GM19099 (cell line): ENCODE data around the gene ASIC2.

Source experiments
- POLR2A ChIP-seq: IDR thresholded peaks from 3 replicates; pipeline ENCODE4 v1.6.1; 2011; ENCODE audit warnings: low read depth; ENCODE audit not compliant: insufficient read length; ENCODE audit errors: extremely low read depth

The ASIC2 gene

DNA sequence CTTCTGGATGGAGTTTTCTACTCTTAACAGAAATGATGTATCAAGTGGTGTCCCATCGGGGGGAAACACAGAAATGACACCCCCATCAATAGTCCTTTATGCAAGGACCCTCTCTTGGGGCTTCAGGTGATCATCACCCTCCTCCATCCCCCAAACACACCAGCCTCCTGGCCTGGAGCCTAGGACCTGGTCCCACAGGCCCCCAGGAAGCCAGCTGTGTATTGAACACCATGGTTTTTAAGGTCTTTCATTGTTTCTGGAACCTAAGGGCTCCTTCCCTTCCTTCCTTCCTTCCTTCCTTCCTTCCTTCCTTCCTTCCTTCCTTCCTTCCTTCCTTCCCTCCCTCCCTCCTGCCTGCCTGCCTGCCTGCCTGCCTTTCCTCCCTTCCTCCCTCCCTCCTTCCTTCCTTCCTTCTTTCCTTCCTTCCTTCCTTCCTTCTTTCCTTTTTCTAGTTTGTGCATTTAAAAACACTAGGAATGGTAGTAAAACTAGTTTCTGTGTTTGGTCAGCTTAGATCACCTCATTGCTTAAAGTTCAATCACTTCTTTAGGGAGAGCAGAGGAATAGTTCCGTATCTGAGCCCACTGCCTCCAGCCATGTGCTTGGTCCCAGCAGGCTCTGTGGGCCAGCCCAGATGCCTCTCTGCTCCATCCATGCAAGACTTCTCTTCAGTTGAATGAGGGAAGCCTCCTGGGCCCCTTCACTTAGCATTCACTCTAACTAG, 23.6 kb downstream of the ASIC2 start:
- TF ChIP-seq POLR2A: no peak

DNA sequence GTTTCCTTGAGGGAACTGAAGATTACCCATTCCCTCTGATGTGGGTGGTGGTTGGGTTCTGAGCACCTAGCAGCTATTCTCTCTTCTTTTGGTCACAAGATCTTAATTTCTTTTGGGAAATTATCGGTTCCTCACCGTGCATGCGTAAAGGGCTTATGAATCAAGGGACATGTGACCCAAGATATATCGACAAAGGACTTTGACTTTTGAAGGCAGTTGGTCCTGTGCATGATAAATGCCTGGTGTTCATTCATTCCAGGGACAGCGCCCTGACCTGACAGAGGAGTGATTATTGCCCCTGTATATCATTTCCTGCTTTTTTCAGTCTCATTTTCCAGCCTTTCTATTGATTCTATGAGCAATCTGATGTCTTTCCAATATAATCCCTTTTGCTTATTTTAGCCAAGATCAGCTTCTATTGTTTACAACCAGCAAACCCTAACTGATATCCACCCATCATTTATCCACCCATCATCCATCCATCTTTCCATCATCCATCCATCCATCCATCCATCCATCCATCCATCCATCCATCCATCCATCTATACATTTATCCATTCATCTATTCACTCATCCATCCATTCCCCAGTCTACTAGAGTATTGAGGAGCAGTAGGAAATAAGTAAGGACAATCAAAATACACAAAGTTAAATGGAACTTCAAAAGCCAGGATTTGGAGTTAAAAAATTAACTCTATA, 25.1 kb downstream of the ASIC2 start:
- TF ChIP-seq POLR2A: no peak

- TF ChIP-seq POLR2A: no peak
Observed at GRCh38 chr17:33267271-33267790, 25.8 kb downstream of the ASIC2 start.

GRCh38 chr17:33266611-33267010, 26.5 kb downstream of the ASIC2 start:
- no peak for TF ChIP-seq POLR2A

DNA sequence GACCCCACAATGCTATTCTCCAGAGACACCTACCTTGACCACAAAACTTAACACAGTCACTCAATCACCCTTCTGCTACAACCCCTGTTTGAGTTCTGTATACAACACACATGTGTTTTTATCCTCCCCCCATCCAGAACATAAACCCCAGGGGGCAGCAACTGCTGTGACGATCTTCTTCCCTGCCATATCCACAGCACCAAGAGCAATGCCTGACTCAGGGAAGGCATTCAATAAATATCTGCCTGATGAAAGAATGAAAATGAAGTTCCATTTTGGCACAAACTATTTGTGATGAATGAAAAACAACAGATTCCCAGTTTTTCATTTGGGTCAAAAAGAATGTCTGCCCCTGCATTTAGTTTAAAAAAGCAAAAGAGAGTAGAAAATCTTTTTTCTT, 27.0 kb downstream of the ASIC2 start:
- no peak for TF ChIP-seq POLR2A

DNA sequence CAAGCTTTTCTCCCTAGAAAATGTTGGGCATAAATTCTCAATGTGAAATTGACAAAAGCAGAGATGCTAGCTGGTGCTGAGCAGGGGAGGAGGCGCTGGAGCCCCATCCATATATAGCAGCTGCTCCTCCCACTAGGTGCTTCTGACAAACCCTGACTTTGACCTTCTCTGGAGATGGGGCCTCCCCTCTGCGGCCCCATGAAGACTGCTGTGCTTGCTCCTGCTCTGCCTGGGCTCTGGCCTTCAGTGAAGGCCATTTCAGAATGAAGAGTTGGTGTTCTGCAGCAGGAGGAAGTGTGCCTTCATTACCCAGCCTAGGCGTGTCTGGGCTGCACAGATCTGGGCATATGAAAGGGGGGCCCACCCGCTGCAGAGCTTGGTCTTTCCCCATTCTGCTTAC, 29.7 kb downstream of the ASIC2 start:
- TF ChIP-seq POLR2A: no peak

GRCh38 chr17:33262266-33263123, 30.6 kb downstream of the ASIC2 start:
- TF ChIP-seq POLR2A: no peak

- TF ChIP-seq POLR2A: no peak
Observed at GRCh38 chr17:33261820-33262219, 31.3 kb downstream of the ASIC2 start.

- TF ChIP-seq POLR2A: no peak
Observed at GRCh38 chr17:33260638-33261037, 32.5 kb downstream of the ASIC2 start.

DNA sequence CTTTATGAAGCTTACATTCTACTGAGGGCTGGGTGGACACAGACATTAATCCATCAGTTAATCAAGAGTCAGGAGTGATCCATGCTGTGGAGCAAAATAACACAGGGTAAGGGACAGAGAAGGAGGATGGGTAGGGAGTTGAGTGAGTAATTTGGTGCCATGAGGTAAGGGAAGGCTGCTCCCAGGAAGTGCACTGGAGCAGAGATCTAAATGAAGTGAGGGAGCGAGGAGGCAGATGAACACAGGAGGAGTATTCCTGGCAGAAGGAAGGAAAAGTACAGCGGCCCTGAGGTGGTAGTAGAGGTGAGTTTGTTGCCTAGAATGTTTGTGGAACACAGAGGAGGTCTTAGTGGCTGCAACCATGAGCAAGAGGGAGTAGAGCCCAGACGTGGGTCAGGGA, 34.8 kb downstream of the ASIC2 start:
- TF ChIP-seq POLR2A: no peak

- TF ChIP-seq POLR2A: no peak
Observed at GRCh38 chr17:33245183-33245582, 47.9 kb downstream of the ASIC2 start.

- TF ChIP-seq POLR2A: no peak
Observed at GRCh38 chr17:33243732-33244131, 49.4 kb downstream of the ASIC2 start.

DNA sequence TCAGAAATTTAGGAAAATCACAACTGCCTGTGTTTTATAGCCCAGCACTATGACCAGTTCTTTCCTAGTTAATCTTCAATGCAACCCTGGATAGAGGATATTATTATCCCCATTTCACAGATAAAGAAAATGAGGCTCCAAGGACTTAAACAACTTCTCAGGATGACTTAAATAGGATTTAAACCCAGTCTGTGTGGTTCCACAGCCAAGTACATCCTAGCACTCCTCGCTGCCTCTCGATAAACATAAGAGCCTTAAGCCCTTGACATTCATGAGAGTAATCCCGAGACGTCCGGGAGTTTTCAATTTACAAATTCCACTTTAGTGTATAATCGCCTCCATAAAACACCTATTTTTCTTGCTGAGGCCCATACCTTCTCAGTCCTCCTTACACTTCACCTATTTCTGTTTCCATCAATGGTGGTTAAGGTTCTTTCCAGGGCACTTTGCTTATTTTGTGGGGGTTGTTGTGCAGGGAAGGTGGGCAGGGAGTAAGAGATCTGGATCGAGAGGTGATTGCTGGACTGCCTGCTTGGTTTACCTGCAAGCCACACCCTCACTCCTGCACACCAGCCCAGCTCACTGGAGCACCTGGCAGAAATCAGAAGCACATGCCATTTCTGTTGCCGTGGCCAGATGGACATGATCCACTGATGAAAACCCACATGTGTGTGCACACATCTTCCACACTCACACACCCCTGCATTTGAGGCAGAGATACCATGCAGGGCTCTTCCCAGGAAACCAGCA, 50.5 kb downstream of the ASIC2 start:
- TF ChIP-seq POLR2A: no peak

GRCh38 chr17:33241390-33241789, 51.7 kb downstream of the ASIC2 start:
- no peak for TF ChIP-seq POLR2A

GRCh38 chr17:33240362-33240761, 52.7 kb downstream of the ASIC2 start:
- no peak for TF ChIP-seq POLR2A
